Activated T-cell treated with anti-CD3 and anti-CD28 coated beads, Interleukin-2, amount 50 U/mL, for 1 hour (primary cell): ENCODE data around the gene DDX11.
"Not testable (repeated sequence)": the region's sequence is repeated elsewhere in the genome, so short reads cannot be mapped to it uniquely, and the experiment has no call there.

Experiments
- DNase-seq: peaks from one replicate; pipeline ENCODE4 v3.0.0-alpha.2; 2020

The DDX11 gene

DNA sequence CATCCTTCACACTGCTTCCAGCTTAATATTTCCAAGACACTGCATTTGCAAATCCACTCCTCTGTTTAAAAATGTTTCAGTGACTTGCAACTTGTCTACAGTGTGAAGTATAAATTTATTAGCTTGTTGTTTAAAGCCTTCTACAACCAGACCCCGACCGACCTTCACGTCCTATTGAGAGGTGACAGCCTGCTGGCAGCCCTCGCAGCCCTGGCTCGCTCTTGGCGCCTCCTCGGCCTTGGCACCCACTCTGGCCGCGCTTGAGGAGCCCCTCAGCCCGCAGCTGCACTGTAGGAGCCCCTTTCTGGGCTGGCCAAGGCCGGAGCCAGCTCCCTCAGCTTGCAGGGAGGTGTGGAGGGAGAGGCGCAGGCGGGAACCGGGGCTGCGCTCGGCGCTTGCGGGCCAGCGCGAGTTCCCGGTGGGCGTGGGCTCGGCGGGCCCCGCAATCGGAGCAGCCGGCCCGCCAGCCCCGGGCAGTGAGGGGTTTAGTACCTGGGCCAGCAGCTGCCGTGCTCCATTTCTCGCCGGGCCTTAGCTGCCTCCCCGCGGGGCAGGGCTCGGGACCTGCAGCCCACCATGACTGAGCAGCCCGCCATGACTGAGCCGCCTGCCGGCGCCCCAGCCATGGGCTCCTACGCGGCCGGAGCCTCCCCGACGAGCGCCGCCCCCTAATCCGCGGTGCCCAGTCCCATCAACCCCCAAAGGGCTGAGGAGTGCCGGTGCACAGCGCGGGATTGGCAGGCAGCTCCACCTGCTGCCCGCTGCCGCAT lies 2.5 kb upstream of the DDX11 start:
- DNase-seq, result not testable (repeated sequence)

DNA sequence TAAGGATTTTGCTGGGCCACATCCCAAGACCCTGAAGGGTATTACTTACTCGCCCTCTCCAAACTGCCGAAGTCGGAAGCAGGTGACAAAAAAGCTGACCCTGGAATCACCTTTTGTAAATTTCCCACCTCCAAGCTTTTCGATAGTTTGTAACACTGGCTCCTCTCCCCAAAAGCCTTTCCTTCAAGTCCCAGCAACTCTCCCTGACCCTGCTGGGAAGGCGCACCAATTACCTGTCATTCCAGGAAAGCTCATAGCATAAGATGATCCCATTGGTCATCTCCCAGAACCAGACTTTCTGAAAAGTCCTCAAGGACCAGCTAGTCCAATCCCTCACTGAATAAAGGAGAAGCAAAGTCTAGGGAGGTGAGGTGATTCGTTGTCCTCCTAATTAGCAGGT lies 698 bp upstream of the DDX11 start:
- not testable (repeated sequence) for DNase-seq

- not testable (repeated sequence) for DNase-seq
Observed at GRCh38 chr12:31074333-31074874, 744 bp downstream of the DDX11 start.

DNA sequence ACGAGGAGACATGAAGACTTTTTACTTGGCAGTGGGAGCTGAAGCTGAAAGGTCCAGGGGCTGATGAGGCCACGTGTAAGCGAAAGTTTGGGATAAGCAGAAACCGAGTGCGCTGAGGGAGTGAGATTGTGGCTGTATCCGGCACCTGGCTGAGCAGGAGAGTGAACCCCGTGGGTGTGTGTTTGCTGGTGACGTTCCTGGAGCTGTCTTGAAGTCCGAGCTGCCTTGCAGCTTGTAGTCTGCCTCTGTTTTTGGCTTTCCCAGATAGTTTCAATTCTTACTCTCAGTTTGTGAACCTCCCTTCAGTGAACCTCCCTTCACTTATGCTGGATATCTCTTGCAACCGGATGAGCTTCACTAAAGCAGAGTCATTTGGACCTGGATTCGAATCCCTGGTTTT lies 2.5 kb downstream of the DDX11 start:
- not testable (repeated sequence) for DNase-seq

DNA sequence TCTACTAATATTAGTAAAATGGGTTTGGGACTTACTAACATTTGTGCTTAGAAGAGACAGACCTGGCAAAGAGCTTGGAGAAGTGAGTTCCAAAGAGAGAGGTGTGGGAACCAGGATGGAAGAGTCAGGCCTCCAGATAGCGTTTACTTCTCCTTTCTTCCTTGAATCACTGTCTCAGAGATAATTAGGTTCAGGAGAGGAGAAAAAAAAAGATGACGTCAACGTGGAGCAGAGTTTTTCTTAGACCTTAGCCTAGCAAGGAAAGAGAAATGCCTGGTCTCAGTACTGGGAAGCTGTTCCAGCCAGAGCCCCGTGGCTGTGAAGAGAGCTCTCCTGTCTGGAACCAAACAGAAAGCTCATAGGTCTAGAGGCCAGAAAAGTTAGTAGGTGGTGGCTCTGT lies 3.4 kb downstream of the DDX11 start:
- DNase-seq, result not testable (repeated sequence)

- DNase-seq, result not testable (repeated sequence)
Observed at GRCh38 chr12:31077998-31078397, 4.3 kb downstream of the DDX11 start.

- DNase-seq, result not testable (repeated sequence)
Observed at GRCh38 chr12:31079421-31079820, 5.8 kb downstream of the DDX11 start.

GRCh38 chr12:31080221-31080620 lies 6.6 kb downstream of the DDX11 start:
- not testable (repeated sequence) for DNase-seq

GRCh38 chr12:31081274-31081673 lies 7.6 kb downstream of the DDX11 start:
- DNase-seq, result not testable (repeated sequence)

- DNase-seq, result not testable (repeated sequence)
Observed at GRCh38 chr12:31084241-31084640, 10.6 kb downstream of the DDX11 start.

- not testable (repeated sequence) for DNase-seq
Observed at GRCh38 chr12:31086032-31086431, 12.4 kb downstream of the DDX11 start.

- DNase-seq, result not testable (repeated sequence)
Observed at GRCh38 chr12:31087486-31087885, 13.8 kb downstream of the DDX11 start.

DNA sequence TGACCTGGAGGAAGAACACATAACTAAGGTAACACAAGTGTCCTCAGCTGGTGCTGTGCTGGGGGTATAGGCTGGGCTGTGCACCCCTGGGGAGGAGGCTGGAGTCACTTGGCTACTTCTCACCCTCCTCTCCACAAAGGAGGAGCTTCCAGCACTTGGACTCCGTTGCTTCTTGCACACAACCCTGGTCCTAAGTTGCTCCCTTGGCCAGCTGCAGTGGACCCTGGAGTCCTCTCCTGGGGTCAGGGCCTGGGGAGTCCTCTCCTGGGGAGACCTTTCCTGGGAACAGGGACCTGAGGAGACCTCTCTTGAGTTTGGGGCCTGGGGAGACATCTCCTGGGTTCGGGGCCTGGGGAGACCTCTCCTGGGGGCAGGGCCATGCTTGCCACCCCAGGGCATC lies 14.3 kb downstream of the DDX11 start:
- DNase-seq, result not testable (repeated sequence)

GRCh38 chr12:31089072-31089471 lies 15.4 kb downstream of the DDX11 start:
- no peak for DNase-seq

- not testable (repeated sequence) for DNase-seq
Observed at GRCh38 chr12:31091629-31092028, 18.0 kb downstream of the DDX11 start.

DNA sequence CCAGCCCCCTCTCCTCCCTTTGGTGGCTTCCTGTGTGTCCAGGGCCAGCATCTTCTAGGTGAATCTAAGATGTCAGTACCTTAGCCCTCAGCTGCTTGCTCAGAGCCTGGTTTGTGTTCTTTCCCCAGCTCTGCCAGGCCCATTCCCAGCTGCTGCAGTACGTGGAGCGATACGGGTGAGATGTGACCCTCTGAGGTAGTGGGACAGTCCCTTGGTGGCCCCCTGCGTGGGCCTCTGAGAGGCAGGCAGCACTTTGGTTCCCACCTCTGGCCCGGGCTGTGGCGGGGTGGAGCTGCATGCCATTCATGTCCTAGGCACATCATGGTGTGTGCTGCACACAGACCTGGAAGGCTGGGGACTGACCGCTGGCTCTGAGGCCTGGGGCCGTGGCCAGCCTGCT lies 19.1 kb downstream of the DDX11 start:
- not testable (repeated sequence) for DNase-seq

DNA sequence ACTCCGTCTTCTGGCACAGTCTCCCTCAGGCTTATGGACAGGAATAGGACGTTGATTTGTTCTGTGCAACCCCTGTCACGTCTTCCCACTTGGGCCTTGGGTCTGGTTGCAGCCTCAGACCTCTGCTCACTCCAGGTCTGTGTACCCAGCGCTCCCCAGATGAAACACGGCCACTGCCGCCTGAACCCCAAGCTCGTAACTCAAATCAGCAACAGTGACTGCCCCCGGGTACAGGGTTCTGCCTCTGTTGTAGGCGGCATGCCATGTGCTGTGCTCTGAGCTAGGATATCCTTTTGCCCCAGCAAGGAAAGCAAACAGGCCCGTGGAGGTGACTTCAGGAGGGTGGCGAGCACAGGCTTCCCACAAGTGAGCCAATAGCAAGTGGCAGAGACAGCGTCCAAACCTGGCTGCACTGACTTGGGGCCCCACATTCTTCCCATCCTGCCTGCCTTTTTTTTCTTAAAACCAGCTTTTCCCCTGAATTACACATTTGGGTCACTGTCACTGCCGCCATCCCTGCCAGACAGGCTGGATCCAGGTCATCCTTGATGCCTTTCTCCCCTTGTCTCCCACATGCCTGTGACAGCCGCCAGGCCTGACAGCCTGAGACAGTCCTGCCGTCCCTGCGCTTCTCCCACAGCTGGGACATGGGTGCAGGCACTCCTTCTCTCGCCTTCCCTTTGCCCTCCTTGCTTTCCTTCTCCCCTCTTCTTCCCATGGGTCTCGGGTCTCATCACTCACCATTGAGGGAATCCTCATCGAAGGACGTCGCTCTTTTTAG lies 21.6 kb downstream of the DDX11 start:
- not testable (repeated sequence) for DNase-seq

DNA sequence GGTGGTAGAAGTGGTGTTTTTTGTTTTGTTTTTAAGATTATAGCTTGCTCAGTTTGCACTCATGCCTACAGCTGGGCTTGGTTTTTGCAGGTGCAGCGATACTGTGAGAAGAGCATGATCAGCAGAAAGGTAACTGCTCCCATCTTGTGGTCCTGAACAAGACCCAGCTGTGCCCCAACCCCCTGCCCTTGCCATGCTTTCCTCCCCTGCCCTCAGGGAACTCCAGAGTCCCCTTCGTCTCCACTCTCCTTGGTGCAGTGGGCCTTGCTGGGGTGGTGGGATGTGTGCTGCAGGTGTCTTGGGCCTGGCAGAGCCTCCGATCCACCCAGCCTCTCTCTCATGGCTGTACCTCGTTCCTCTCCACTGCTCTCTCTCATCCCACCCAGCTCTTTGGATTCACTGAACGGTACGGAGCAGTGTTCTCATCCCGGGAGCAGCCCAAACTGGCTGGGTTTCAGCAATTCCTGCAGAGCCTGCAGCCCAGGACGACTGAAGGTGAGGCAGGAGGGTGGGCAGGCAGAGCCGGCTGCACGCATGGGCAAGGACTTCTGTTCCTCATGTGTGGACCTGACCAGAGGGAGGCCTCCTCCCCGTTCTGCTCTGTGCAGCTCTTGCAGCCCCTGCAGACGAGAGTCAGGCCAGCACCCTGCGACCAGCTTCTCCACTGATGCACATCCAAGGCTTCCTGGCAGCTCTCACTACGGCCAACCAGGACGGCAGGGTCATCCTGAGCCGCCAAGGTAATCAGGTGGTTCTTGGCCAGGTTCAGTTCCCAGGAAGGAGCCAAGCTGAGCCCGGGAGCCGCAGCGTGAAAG lies 22.8 kb downstream of the DDX11 start:
- not testable (repeated sequence) for DNase-seq

- not testable (repeated sequence) for DNase-seq
Observed at GRCh38 chr12:31097819-31098218, 24.2 kb downstream of the DDX11 start.

DNA sequence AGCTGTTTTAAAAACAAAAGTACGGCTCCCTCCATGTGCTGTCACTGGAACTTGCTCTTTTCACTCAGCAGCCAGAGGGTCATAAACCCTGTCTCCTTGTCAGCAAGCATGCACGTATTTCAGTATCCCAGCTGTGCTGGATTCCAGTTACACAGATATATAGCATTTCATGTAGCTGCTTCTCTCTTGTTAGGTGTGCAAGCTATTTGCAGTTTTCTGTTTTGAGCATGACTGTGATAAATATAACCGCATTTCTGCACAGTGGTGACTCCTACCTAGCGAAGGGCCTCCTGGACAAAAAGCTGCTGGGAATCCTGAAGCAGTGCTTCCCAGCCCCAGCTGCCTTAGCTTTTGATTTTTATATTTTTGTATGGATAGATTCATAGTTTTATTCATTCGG lies 24.7 kb downstream of the DDX11 start:
- not testable (repeated sequence) for DNase-seq

DNA sequence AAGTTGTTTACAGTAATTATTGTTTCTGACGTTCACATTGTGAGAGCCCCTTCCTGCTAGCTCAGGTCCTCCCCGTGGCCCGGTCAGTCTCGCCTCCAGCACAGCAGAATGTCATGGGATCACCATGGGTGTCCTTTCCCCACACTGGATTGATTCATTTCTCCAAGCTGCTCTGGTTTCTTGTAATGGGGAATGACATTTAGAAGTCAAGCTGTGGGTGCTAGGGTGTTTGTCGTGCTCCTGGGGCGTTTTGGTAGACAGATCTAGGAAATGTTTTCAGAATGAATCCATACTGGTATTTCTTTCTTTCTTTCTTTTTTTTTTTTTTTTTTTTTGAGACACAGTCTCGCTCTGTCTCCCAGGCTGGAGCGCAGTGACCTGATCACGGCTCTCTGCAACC lies 25.1 kb downstream of the DDX11 start:
- not testable (repeated sequence) for DNase-seq

- DNase-seq, result not testable (repeated sequence)
Observed at GRCh38 chr12:31099434-31099833, 25.8 kb downstream of the DDX11 start.
